HG03139 (cell line): ENCODE data around the gene AGPAT2.

Experiments
- ATAC-seq: cut with Tn5 transposase; IDR thresholded peaks from one replicate; pipeline ENCODE4 v1.9.1; 2021; ENCODE audit not compliant: unreplicated experiment

AGPAT2 gene

GRCh38 chr9:136690104-136690805 is 3.0 kb upstream of the AGPAT2 start:
- no peak for ATAC-seq

- no peak for ATAC-seq
These were observed 1.8 kb upstream of the AGPAT2 start for GRCh38 chr9:136689108-136689460.

- no peak for ATAC-seq
These were observed 1.2 kb upstream of the AGPAT2 start for GRCh38 chr9:136688274-136689107.

- ATAC-seq, result no peak
These were observed 515 bp upstream of the AGPAT2 start for GRCh38 chr9:136687721-136688223.

- ATAC-seq, result no peak
These were observed 793 bp downstream of the AGPAT2 start for GRCh38 chr9:136686534-136686793.

GRCh38 chr9:136685790-136686533 is 1.3 kb downstream of the AGPAT2 start:
- ATAC-seq, result no peak

- ATAC-seq, result no peak
These were observed 2.0 kb downstream of the AGPAT2 start for GRCh38 chr9:136685216-136685615.

- ATAC-seq, result no peak
These were observed 2.5 kb downstream of the AGPAT2 start for GRCh38 chr9:136684799-136685198.

GRCh38 chr9:136684339-136684738 is 2.9 kb downstream of the AGPAT2 start:
- ATAC-seq, result no peak

- ATAC-seq, result no peak
These were observed 3.5 kb downstream of the AGPAT2 start for GRCh38 chr9:136683755-136684154.

GRCh38 chr9:136683173-136683745 is 4.0 kb downstream of the AGPAT2 start:
- no peak for ATAC-seq

GRCh38 chr9:136682710-136683109 is 4.5 kb downstream of the AGPAT2 start:
- no peak for ATAC-seq

GRCh38 chr9:136681945-136682699 is 5.1 kb downstream of the AGPAT2 start:
- ATAC-seq, result no peak

GRCh38 chr9:136681029-136681428 is 6.2 kb downstream of the AGPAT2 start:
- no peak for ATAC-seq

GRCh38 chr9:136679431-136679941 is 7.8 kb downstream of the AGPAT2 start:
- no peak for ATAC-seq

GRCh38 chr9:136678624-136679023 is 8.6 kb downstream of the AGPAT2 start:
- no peak for ATAC-seq

GRCh38 chr9:136678034-136678433 is 9.2 kb downstream of the AGPAT2 start:
- no peak for ATAC-seq

GRCh38 chr9:136676920-136677686 is 10.2 kb downstream of the AGPAT2 start:
- no peak for ATAC-seq

GRCh38 chr9:136676297-136676794 is 10.9 kb downstream of the AGPAT2 start:
- no peak for ATAC-seq
